ENCODE measurements around the gene ADCY9.
"Not testable (repeated sequence)": the region's sequence is repeated elsewhere in the genome, so short reads cannot be mapped to it uniquely, and the experiment has no call there.

ADCY9 gene

GRCh38 chr16:4081521-4082021 lies 34.7 kb downstream of the ADCY9 start:
- Histone ChIP-seq H3K4me3 (ENCODE audit: low read depth in 1 of 2, low read length in 2 of 2) (peak overlapping the region; percentile 10 to 38), H3K27me3 (ENCODE audit: low read depth, low read length) (no peaks in the 10 kb centered on the region), H3K9me3 (ENCODE audit: control insufficient read depth in 1 of 2, low read length in 2 of 2) (no peaks in the 10 kb centered on the region), H3K27ac (ENCODE audit: low read length) (no peak overlapping the region), H3K4me1 (ENCODE audit: control insufficient read depth in 1 of 2, insufficient read depth in 2 of 2, low read length in 2 of 2) (peaks cover 0 to 17% of the 10 kb centered on the region in 2 donors), H3K36me3 (ENCODE audit: control insufficient read depth in 1 of 2, insufficient read depth in 2 of 2, low read length in 2 of 2) (no peaks in the 10 kb centered on the region)

DNA sequence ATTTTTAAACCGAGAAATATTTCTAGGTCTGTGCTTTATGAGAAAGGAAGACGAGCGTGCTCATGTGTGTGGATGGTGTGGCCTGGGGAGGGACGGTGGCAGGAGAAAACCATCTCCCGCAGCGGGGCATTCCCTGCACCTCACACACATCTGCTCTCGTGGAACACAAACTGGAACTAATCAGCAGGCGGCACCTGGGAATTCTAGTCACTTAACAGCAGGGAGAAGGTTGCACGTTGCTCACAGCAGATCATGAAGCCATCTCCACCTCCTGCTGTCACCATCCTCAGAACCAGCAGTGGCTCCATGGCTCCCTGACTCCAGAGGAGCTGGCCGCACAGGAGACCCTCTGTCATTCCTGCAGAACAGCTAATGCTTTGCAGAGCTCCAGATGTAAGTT lies 35.2 kb downstream of the ADCY9 start:
- H3K27ac ChIP-seq (ENCODE audit: low read length), result no peak overlapping the region
- peaks cover 0 to 17% of the 10 kb centered on the region in 2 donors for H3K4me1 ChIP-seq (ENCODE audit: control insufficient read depth in 1 of 2, insufficient read depth in 2 of 2, low read length in 2 of 2)
- no peaks in the 10 kb centered on the region for H3K9me3 ChIP-seq (ENCODE audit: control insufficient read depth in 1 of 2, low read length in 2 of 2)
- H3K4me3 ChIP-seq (ENCODE audit: low read depth in 1 of 2, low read length in 2 of 2), result peak overlapping the region in 1 of 2 donors; percentile 10
- H3K36me3 ChIP-seq (ENCODE audit: control insufficient read depth in 1 of 2, insufficient read depth in 2 of 2, low read length in 2 of 2), result no peaks in the 10 kb centered on the region
- no peaks in the 10 kb centered on the region for H3K27me3 ChIP-seq (ENCODE audit: low read depth, low read length)

DNA sequence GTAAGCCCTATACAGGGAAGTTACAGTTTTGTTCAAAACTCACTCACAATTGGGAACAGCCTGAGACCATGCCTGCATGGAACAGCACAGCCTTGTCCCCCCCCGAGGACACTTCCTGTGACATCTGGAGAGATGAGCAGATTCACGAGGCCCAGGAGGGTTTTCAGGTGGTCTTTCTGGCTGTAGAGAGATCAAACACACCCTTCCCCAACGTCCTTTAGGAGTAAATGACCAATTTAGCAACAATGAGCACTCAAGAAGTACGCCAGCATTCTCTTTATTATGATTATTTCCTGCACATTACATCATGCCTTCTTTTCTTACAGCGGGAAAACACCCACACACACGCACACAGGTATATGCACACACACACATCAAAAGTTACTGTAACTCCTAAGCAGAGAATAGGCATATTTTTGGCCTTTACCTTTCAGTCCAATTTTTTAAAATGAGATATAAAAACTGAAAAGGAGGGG lies 39.0 kb downstream of the ADCY9 start:
- Histone ChIP-seq H3K27ac (ENCODE audit: low read length) (no peak overlapping the region), H3K4me3 (ENCODE audit: low read depth in 1 of 2, low read length in 2 of 2) (no peak overlapping the region), H3K9me3 (ENCODE audit: control insufficient read depth in 1 of 2, low read length in 2 of 2) (no peaks in the 10 kb centered on the region), H3K27me3 (ENCODE audit: low read depth, low read length) (no peaks in the 10 kb centered on the region), H3K4me1 (ENCODE audit: control insufficient read depth in 1 of 2, insufficient read depth in 2 of 2, low read length in 2 of 2) (peaks cover 0 to 13% of the 10 kb centered on the region in 2 donors), H3K36me3 (ENCODE audit: control insufficient read depth in 1 of 2, insufficient read depth in 2 of 2, low read length in 2 of 2) (no peaks in the 10 kb centered on the region)

- no peaks in the 10 kb centered on the region for H3K9me3 ChIP-seq (ENCODE audit: control insufficient read depth in 1 of 2, low read length in 2 of 2)
- no peaks in the 10 kb centered on the region for H3K4me1 ChIP-seq (ENCODE audit: control insufficient read depth in 1 of 2, insufficient read depth in 2 of 2, low read length in 2 of 2)
- no peaks in the 10 kb centered on the region for H3K36me3 ChIP-seq (ENCODE audit: control insufficient read depth in 1 of 2, insufficient read depth in 2 of 2, low read length in 2 of 2)
- H3K27me3 ChIP-seq (ENCODE audit: low read depth, low read length), result no peaks in the 10 kb centered on the region
- H3K27ac ChIP-seq (ENCODE audit: low read length), result no peak overlapping the region
- no peak overlapping the region for H3K4me3 ChIP-seq (ENCODE audit: low read depth in 1 of 2, low read length in 2 of 2)
Observed at GRCh38 chr16:4075534-4075933, 40.7 kb downstream of the ADCY9 start.

GRCh38 chr16:4073150-4073549 lies 43.1 kb downstream of the ADCY9 start:
- H3K27ac ChIP-seq (ENCODE audit: low read length); H3K4me3 ChIP-seq (ENCODE audit: low read depth in 1 of 2, low read length in 2 of 2); H3K36me3 ChIP-seq (ENCODE audit: control insufficient read depth in 1 of 2, insufficient read depth in 2 of 2, low read length in 2 of 2); H3K9me3 ChIP-seq (ENCODE audit: control insufficient read depth in 1 of 2, low read length in 2 of 2); H3K4me1 ChIP-seq (ENCODE audit: control insufficient read depth in 1 of 2, insufficient read depth in 2 of 2, low read length in 2 of 2); H3K27me3 ChIP-seq (ENCODE audit: low read depth, low read length): not testable (repeated sequence)

- no peak overlapping the region for H3K27ac ChIP-seq (ENCODE audit: low read length)
- H3K27me3 ChIP-seq (ENCODE audit: low read depth, low read length), result no peaks in the 10 kb centered on the region
- H3K36me3 ChIP-seq (ENCODE audit: control insufficient read depth in 1 of 2, insufficient read depth in 2 of 2, low read length in 2 of 2), result no peaks in the 10 kb centered on the region
Observed at GRCh38 chr16:4071686-4072561, 44.3 kb downstream of the ADCY9 start.

GRCh38 chr16:4070936-4071335 lies 45.3 kb downstream of the ADCY9 start:
- Histone ChIP-seq H3K27me3 (ENCODE audit: low read depth, low read length) (no peaks in the 10 kb centered on the region), H3K9me3 (ENCODE audit: control insufficient read depth in 1 of 2, low read length in 2 of 2) (no peaks in the 10 kb centered on the region)

More at GRCh38 chr16:4071686-4072561, 44.3 kb downstream of the ADCY9 start:
- Histone ChIP-seq H3K4me1 (ENCODE audit: control insufficient read depth in 1 of 2, insufficient read depth in 2 of 2, low read length in 2 of 2) (no peaks in the 10 kb centered on the region), H3K4me3 (ENCODE audit: low read depth in 1 of 2, low read length in 2 of 2) (no peak overlapping the region), H3K9me3 (ENCODE audit: control insufficient read depth in 1 of 2, low read length in 2 of 2) (no peaks in the 10 kb centered on the region)

DNA sequence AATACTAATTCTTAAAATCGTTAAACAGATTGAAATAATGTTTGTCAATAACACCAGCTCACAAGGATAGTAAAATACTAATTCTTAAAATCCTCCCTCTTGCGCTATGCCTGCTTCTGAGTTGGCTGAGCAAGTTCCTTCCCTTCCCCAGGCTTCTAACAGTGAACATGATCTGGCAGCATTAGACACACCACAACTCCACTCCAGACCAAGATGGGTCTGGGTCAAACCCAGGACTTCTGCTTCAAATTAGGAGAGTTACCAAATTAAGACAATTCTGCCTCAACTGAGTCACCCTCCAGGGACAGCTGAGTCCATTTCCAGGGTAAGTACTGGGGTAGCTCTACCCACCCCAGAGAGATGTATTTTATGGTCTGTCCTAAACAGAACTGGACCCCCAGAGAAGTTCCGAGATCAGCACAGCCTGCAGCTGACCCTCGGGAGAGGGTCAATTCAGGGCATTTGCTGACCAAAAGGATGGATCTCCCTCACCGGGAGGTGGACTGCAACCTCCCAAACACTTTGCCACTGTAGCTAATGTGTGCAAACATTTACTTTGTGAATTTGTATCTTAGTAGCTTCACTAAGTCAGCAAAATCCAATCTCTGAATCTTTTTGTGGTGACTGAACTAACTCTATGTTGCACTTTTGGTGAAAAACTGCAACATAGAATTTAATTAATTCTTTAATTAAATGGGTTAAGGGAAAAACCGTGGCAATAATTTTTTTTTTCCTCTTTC lies 48.8 kb downstream of the ADCY9 start:
- H3K4me3 ChIP-seq (ENCODE audit: low read depth in 1 of 2, low read length in 2 of 2), result no peak overlapping the region
- peaks cover 0 to 7% of the 10 kb centered on the region in 2 donors for H3K9me3 ChIP-seq (ENCODE audit: control insufficient read depth in 1 of 2, low read length in 2 of 2)
- H3K27ac ChIP-seq (ENCODE audit: low read length), result no peak overlapping the region
- H3K4me1 ChIP-seq (ENCODE audit: control insufficient read depth in 1 of 2, insufficient read depth in 2 of 2, low read length in 2 of 2), result no peaks in the 10 kb centered on the region
- H3K36me3 ChIP-seq (ENCODE audit: control insufficient read depth in 1 of 2, insufficient read depth in 2 of 2, low read length in 2 of 2), result no peaks in the 10 kb centered on the region
- no peaks in the 10 kb centered on the region for H3K27me3 ChIP-seq (ENCODE audit: low read depth, low read length)

More at GRCh38 chr16:4070936-4071335, 45.3 kb downstream of the ADCY9 start:
- Histone ChIP-seq H3K4me1 (ENCODE audit: control insufficient read depth in 1 of 2, insufficient read depth in 2 of 2, low read length in 2 of 2) (no peaks in the 10 kb centered on the region), H3K4me3 (ENCODE audit: low read depth in 1 of 2, low read length in 2 of 2) (no peak overlapping the region), H3K27ac (ENCODE audit: low read length) (no peak overlapping the region), H3K36me3 (ENCODE audit: control insufficient read depth in 1 of 2, insufficient read depth in 2 of 2, low read length in 2 of 2) (no peaks in the 10 kb centered on the region)

DNA sequence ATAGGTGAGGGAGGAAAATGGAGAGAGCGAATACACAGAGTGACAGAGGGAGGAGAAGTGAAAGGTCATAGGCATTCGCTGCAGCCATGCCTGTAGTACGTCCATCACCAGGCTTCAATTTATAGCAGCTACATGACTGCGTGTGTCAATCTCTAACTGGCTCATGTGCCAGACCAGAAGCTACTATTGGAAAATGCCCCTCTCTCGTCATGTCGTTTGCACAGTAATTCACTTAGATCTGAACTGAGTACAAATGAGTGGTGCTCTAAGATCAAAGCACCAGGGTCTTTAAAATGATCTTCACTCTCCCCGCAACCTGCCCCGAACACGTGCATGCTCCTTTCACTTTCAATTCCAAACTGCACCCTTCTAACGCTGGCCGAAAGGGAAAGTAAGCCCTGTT lies 51.3 kb downstream of the ADCY9 start:
- Histone ChIP-seq H3K4me3 (ENCODE audit: low read depth in 1 of 2, low read length in 2 of 2) (peak overlapping the region in 1 of 2 donors; percentile 55), H3K27ac (ENCODE audit: low read length) (no peak overlapping the region), H3K9me3 (ENCODE audit: control insufficient read depth in 1 of 2, low read length in 2 of 2) (peaks cover 0 to 13% of the 10 kb centered on the region in 2 donors), H3K27me3 (ENCODE audit: low read depth, low read length) (no peaks in the 10 kb centered on the region), H3K4me1 (ENCODE audit: control insufficient read depth in 1 of 2, insufficient read depth in 2 of 2, low read length in 2 of 2) (no peaks in the 10 kb centered on the region), H3K36me3 (ENCODE audit: control insufficient read depth in 1 of 2, insufficient read depth in 2 of 2, low read length in 2 of 2) (no peaks in the 10 kb centered on the region)

DNA sequence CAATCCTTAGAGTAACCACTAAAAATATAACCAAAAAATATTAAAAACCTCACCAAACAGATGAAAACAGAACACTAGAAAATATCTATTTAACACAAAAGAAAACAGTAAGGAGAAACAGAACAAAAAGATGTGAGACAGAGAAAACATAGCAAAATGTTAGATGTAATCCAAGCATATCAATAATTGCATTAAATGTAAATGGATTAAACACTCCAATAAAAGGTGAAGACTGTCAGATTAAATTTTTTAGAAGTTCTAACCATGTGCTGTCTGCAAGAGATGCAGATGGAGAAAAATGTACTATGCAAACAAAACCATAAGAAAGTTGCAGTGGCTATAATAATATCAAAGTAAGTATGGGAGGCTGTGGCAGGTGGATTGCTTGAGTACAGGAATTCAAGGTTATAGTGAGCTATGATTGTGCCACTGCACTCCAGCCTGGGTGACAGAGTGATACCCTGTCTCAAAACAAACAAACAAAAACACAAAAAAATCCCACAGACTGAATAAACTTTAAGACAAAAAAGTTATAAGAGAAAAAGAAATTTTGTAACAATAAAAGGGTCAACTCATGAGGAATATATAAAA lies 53.9 kb downstream of the ADCY9 start:
- H3K27ac ChIP-seq (ENCODE audit: low read length), result no peak overlapping the region
- H3K9me3 ChIP-seq (ENCODE audit: control insufficient read depth in 1 of 2, low read length in 2 of 2), result peaks cover 0 to 13% of the 10 kb centered on the region in 2 donors
- no peaks in the 10 kb centered on the region for H3K36me3 ChIP-seq (ENCODE audit: control insufficient read depth in 1 of 2, insufficient read depth in 2 of 2, low read length in 2 of 2)
- no peak overlapping the region for H3K4me3 ChIP-seq (ENCODE audit: low read depth in 1 of 2, low read length in 2 of 2)
- no peaks in the 10 kb centered on the region for H3K4me1 ChIP-seq (ENCODE audit: control insufficient read depth in 1 of 2, insufficient read depth in 2 of 2, low read length in 2 of 2)
- no peaks in the 10 kb centered on the region for H3K27me3 ChIP-seq (ENCODE audit: low read depth, low read length)

- H3K4me3 ChIP-seq (ENCODE audit: low read depth in 1 of 2, low read length in 2 of 2), result no peak overlapping the region
Observed at GRCh38 chr16:4060823-4061222, 55.4 kb downstream of the ADCY9 start.

More at GRCh38 chr16:4060823-4061222, 55.4 kb downstream of the ADCY9 start:
- H3K36me3 ChIP-seq (ENCODE audit: control insufficient read depth in 1 of 2, insufficient read depth in 2 of 2, low read length in 2 of 2), result no peaks in the 10 kb centered on the region
- no peak overlapping the region for H3K27ac ChIP-seq (ENCODE audit: low read length)
- no peaks in the 10 kb centered on the region for H3K27me3 ChIP-seq (ENCODE audit: low read depth, low read length)
- peaks cover 0 to 13% of the 10 kb centered on the region in 2 donors for H3K9me3 ChIP-seq (ENCODE audit: control insufficient read depth in 1 of 2, low read length in 2 of 2)
- H3K4me1 ChIP-seq (ENCODE audit: control insufficient read depth in 1 of 2, insufficient read depth in 2 of 2, low read length in 2 of 2), result no peaks in the 10 kb centered on the region

Data from muscle layer of duodenum (tissue), 2 donors.